HG03575 (cell line): Measurements from ENCODE around the gene COQ6.
"Not testable (repeated sequence)": the region's sequence is repeated elsewhere in the genome, so short reads cannot be mapped to it uniquely, and the experiment has no call there.

Experiments used
- ATAC-seq: cut with Tn5 transposase; IDR thresholded peaks from one replicate; pipeline ENCODE4 v1.9.1; 2021; ENCODE audit not compliant: unreplicated experiment, insufficient number of reproducible peaks, low FRiP score; ENCODE audit errors: extremely low read depth

Gene COQ6

DNA sequence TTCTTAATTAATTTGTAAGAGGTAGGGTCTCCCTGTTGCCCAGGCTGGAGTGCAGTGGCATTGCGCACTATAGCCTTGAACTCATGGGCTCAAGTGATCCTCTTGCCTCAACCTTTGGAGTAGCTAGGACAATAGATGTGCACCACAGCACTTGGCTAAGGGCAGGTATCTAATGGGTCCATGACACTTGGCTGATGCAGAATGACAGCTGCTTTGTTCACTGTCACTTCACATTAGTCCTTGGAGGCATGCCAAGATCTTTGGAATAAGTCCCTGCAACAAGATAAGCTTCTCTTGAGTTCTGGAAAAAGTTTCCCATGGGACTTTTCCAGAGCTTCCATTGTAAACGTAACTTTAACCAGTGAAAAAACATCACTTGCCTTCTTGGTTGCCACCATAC is 23.4 kb downstream of the COQ6 start:
- ATAC-seq: no peak

GRCh38 chr14:73976125-73976524 is 26.0 kb downstream of the COQ6 start:
- no peak for ATAC-seq

- ATAC-seq: no peak
Measured at GRCh38 chr14:73977896-73978295, 27.8 kb downstream of the COQ6 start.

- no peak for ATAC-seq
Measured at GRCh38 chr14:73988065-73988464, 38.0 kb downstream of the COQ6 start.

DNA sequence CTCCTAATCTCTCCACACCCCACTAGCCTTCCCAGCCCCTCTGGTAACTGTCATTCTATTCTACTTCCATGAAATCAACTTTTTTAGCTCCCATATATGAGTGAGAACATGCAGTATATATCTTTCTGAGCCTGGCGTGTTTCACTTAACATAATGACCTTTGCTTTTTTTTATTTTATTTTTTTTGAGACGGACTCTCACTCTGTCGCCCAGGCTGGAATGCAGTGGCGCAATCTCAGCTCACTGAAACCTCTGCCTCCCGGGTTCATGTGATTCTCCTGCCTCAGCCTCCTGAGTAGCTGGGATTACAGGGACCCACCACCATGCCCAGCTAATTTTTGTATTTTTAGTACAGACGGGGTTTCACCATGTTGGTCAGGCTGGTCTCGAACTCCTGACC is 38.6 kb downstream of the COQ6 start:
- ATAC-seq: not testable (repeated sequence)

DNA sequence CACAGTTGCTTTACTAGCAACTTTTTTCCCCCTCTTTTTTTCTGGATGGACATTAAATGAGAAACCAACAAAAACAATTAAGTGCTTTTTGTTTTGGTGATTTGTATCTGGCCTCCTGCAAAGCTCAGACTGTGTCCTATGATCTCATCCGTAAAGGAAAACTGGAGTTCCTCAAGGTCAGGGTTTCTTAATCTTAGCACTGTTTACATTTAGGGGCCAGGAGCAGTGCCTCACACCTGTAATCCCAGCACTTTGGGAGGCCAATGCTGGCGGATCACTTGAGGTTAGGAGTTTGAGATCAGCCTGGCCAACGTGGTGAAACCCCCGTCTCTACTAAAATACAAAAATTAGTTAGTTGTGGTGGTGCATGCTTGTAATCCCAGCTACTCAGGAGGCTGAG is 41.0 kb downstream of the COQ6 start:
- ATAC-seq: no peak

DNA sequence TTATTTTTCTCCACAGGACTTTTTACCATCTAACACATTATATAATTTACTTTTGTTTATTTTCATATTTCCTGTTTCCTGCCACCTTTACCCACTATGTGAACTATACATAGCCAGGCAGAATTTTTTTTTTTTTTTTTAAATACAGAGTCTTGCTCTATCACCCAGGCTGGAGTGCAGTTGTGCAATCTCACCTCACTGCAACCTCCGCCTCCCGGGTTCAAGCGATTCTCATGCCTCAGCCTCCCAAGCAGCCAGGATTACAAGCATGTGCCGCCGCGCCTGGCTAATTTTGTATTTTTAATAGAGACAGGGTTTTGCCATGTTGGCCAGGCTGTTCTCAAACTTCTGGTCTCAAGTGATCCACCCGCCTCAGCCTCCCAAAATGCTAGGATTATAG is 44.8 kb downstream of the COQ6 start:
- not testable (repeated sequence) for ATAC-seq

GRCh38 chr14:73995977-73996378 is 45.9 kb downstream of the COQ6 start:
- no peak for ATAC-seq

DNA sequence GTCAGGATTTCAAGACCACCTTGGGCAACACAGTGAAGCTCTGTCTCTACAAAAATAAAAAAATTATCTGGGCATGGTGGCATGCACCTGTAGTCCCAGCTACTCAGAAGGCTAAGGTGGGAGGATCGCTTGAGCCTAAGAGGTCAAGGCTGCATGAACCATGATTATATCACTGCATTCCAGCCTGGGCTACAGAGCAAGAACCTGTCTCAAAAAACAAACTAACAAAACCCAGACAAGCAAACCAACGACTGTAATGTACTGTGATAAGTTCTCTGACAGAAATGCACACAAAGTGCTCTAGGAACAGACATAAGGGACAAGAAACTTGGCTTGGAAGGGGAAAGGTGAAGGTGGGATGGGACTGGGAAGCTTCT is 46.6 kb downstream of the COQ6 start:
- ATAC-seq: no peak

- ATAC-seq: no peak
Measured at GRCh38 chr14:73997108-73997943, 47.2 kb downstream of the COQ6 start.

DNA sequence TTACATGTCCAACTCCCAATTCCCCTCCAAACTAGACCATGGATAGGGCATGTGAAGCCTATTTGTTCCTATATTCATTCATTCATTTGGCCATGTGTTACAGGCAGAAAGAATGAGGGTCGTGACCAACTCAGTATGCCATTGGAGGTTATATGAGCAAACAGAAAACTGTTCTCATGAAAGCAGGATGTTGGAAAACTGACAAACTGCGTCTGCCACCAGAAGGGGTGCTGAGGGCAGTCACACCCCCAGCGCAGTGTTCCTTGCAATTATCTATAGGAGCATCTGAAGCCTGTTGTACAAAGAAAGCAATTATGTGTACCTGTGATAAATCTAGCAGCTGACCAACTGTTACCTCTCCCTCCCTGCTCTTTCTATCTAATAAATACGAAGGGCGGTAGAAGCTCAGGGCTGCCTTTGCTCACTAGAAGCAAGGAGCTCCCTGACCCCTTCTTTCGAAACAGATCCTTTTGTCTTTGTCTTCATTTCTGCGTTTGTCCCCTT is 47.9 kb downstream of the COQ6 start:
- no peak for ATAC-seq

GRCh38 chr14:73998726-73999125 is 48.6 kb downstream of the COQ6 start:
- ATAC-seq: no peak

GRCh38 chr14:74005664-74006063 is 55.6 kb downstream of the COQ6 start:
- not testable (repeated sequence) for ATAC-seq

DNA sequence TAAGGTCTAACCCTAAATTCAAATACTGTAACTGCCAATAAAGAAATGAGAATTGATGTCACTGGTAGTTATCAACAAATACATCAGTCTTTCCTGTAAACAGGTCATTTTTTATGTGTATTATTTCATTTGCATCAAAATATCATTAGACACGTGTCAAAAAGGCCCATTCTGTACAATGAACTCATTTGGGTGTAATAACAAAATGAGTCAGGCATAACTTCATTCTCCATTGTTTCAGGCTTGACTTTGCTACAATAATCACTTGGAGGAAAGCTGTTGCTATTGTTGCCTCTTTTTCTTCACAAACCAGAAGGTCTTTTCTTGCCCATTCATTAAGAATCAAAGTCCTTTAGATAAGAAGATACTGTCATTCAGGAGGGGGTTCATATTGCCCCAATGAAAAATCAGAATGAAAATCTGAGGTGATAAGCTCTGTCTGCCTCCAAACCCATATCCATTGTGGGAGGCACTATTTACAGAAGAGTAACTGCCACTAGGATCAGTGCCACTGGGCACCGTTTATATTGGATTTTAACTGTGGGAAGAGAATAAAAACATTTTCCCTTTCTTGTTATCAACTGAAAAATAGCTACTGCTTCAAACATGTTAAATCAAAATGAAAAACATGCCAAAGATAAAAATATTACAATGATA is 58.9 kb downstream of the COQ6 start:
- no peak for ATAC-seq
